ENCODE data around the gene TRAPPC6A. TPM values are rescaled to one million over a fixed set of nuclear protein-coding genes. Genes with fewer than 3 reads are reported as not detected.

TRAPPC6A gene
- total RNA-seq, 1 donor from 2014 or later, result 12.3 TPM

Other genes starting within 250 kb of the TRAPPC6A start
- gene APOC4, start 236.0 kb downstream of the TRAPPC6A start, total RNA-seq, result not detected
- gene APOC2, start 232.2 kb downstream of the TRAPPC6A start, total RNA-seq, result 1.8 TPM
- 109 TPM for gene CLPTM1, start 222.9 kb downstream of the TRAPPC6A start, total RNA-seq
- 17.7 TPM for gene RELB, start 176.8 kb downstream of the TRAPPC6A start, total RNA-seq
- 78.3 TPM for gene CLASRP, start 139.2 kb downstream of the TRAPPC6A start, total RNA-seq
- gene ZNF296, start 101.8 kb downstream of the TRAPPC6A start, total RNA-seq, result 0.61 TPM
- gene GEMIN7, start 99.0 kb downstream of the TRAPPC6A start, total RNA-seq, result 18.3 TPM
- 22.0 TPM for gene PPP1R37, start 85.1 kb downstream of the TRAPPC6A start, total RNA-seq
- gene NKPD1, start 17.3 kb downstream of the TRAPPC6A start, total RNA-seq, result not detected
- gene BLOC1S3, start 547 bp upstream of the TRAPPC6A start, total RNA-seq, result 8.4 TPM
- gene EXOC3L2, start 67.2 kb upstream of the TRAPPC6A start, total RNA-seq, result 4.8 TPM
- 25.9 TPM for gene MARK4, start 73.0 kb upstream of the TRAPPC6A start, total RNA-seq
- not detected for gene CKM, start 144.6 kb upstream of the TRAPPC6A start, total RNA-seq
- gene KLC3, start 162.5 kb upstream of the TRAPPC6A start, total RNA-seq, result not detected
- 12.3 TPM for gene ERCC2, start 192.3 kb upstream of the TRAPPC6A start, total RNA-seq
- gene PPP1R13L, start 226.8 kb upstream of the TRAPPC6A start, total RNA-seq, result 17.6 TPM
- gene POLR1G, start 228.4 kb upstream of the TRAPPC6A start, total RNA-seq, result 6.7 TPM
- 82.3 TPM for gene ERCC1, start 245.7 kb upstream of the TRAPPC6A start, total RNA-seq

Data from mesenteric fat pad (tissue), 1 donor.